HG03103 (cell line): ENCODE results near the gene OR5B2.
"Not testable (repeated sequence)": the region's sequence is repeated elsewhere in the genome, so short reads cannot be mapped to it uniquely, and the experiment has no call there.

Experiments used
- ATAC-seq: cut with Tn5 transposase; IDR thresholded peaks from one replicate; pipeline ENCODE4 v1.9.1; 2021; ENCODE audit warnings: low read depth; ENCODE audit not compliant: unreplicated experiment

OR5B2 gene

GRCh38 chr11:58428021-58428420 is at the start of gene OR5B2:
Gene OR5B2, minus strand, starts transcription at chr11:58428121. Its CDS starts 4,860 bp downstream, at chr11:58423261.
- ATAC-seq, result no peak

- ATAC-seq, result no peak
Observed at GRCh38 chr11:58471892-58472291, 44.0 kb upstream of the OR5B2 start.

GRCh38 chr11:58466293-58466692 is 38.4 kb upstream of the OR5B2 start:
- no peak for ATAC-seq

- no peak for ATAC-seq
Observed at GRCh38 chr11:58465690-58466089, 37.8 kb upstream of the OR5B2 start.

GRCh38 chr11:58451585-58451984 is 23.7 kb upstream of the OR5B2 start:
- ATAC-seq, result no peak

GRCh38 chr11:58446294-58446693 is 18.4 kb upstream of the OR5B2 start:
- ATAC-seq, result no peak

- no peak for ATAC-seq
Observed at GRCh38 chr11:58444300-58444699, 16.4 kb upstream of the OR5B2 start.

- ATAC-seq, result no peak
Observed at GRCh38 chr11:58442136-58442535, 14.2 kb upstream of the OR5B2 start, which contains the start of gene OR5B12. Gene OR5B12, minus strand, starts transcription at chr11:58442236. Its CDS starts 2,085 bp downstream, at chr11:58440151.

- ATAC-seq, result no peak
Observed at GRCh38 chr11:58438486-58438885, 10.6 kb upstream of the OR5B2 start.

- ATAC-seq, result no peak
Observed at GRCh38 chr11:58434217-58434616, 6.3 kb upstream of the OR5B2 start.

GRCh38 chr11:58433638-58434203 is 5.8 kb upstream of the OR5B2 start:
- ATAC-seq, result peak; percentile 88

- ATAC-seq, result no peak
Observed at GRCh38 chr11:58429273-58429672, 1.4 kb upstream of the OR5B2 start.

GRCh38 chr11:58406774-58407173 is 21.1 kb downstream of the OR5B2 start, which contains the start of gene OR5B3:
Gene OR5B3, minus strand, starts transcription at chr11:58406874. Its CDS starts 3,465 bp downstream, at chr11:58403409.
- ATAC-seq, result no peak

- ATAC-seq, result not testable (repeated sequence)
Observed at GRCh38 chr11:58399622-58400021, 28.3 kb downstream of the OR5B2 start.

GRCh38 chr11:58395581-58395980 is 32.3 kb downstream of the OR5B2 start:
- ATAC-seq, result no peak

- ATAC-seq, result no peak
Observed at GRCh38 chr11:58394195-58394594, 33.7 kb downstream of the OR5B2 start.

- ATAC-seq, result no peak
Observed at GRCh38 chr11:58392746-58393145, 35.2 kb downstream of the OR5B2 start.

- ATAC-seq, result no peak
Observed at GRCh38 chr11:58391879-58392278, 36.0 kb downstream of the OR5B2 start.

GRCh38 chr11:58390551-58391063 is 37.3 kb downstream of the OR5B2 start:
- ATAC-seq, result no peak
